MV-4-11 (cell line): ENCODE results near the gene ARID1B.
A peak's percentile ranks its signal among the peaks of the same experiment; 100 is the strongest.

Experiments used
- DNase-seq: peaks from one replicate; lab custom pipeline; 2025; lab: John Stamatoyannopoulos, UW

ARID1B gene

GRCh38 chr6:156879186-156879585 is 102.0 kb downstream of the ARID1B start:
- no peak for DNase-seq

- DNase-seq = no peak
These were observed 102.4 kb downstream of the ARID1B start for GRCh38 chr6:156879591-156879990.

- DNase-seq = no peak
These were observed 103.7 kb downstream of the ARID1B start for GRCh38 chr6:156880913-156881312.

- peak; percentile 28 for DNase-seq
These were observed 104.8 kb downstream of the ARID1B start for GRCh38 chr6:156881687-156882629.

- DNase-seq = no peak
These were observed 106.5 kb downstream of the ARID1B start for GRCh38 chr6:156883497-156884252.

GRCh38 chr6:156884306-156884705 is 107.1 kb downstream of the ARID1B start:
- DNase-seq = no peak

- DNase-seq = peak; percentile 20
These were observed 108.4 kb downstream of the ARID1B start for GRCh38 chr6:156885562-156885961.

GRCh38 chr6:156886409-156886808 is 109.2 kb downstream of the ARID1B start:
- peak; percentile 71 for DNase-seq

- no peak for DNase-seq
These were observed 110.6 kb downstream of the ARID1B start for GRCh38 chr6:156887623-156888269.

GRCh38 chr6:156889469-156889868 is 112.3 kb downstream of the ARID1B start:
- DNase-seq = no peak

- DNase-seq = no peak
These were observed 112.8 kb downstream of the ARID1B start for GRCh38 chr6:156889986-156890385.

GRCh38 chr6:156890627-156891314 is 113.6 kb downstream of the ARID1B start:
- DNase-seq = no peak

- DNase-seq = no peak
These were observed 120.8 kb downstream of the ARID1B start for GRCh38 chr6:156897907-156898531.

- DNase-seq = no peak
These were observed 121.9 kb downstream of the ARID1B start for GRCh38 chr6:156899071-156899470.

- DNase-seq = no peak
These were observed 122.5 kb downstream of the ARID1B start for GRCh38 chr6:156899532-156900135.

- no peak for DNase-seq
These were observed 123.1 kb downstream of the ARID1B start for GRCh38 chr6:156900292-156900691.

GRCh38 chr6:156901309-156902019 is 124.3 kb downstream of the ARID1B start:
- no peak for DNase-seq

GRCh38 chr6:156902782-156903181 is 125.6 kb downstream of the ARID1B start:
- DNase-seq = no peak

GRCh38 chr6:156904176-156904967 is 127.2 kb downstream of the ARID1B start:
- no peak for DNase-seq
